ENCODE measurements around the gene TULP4. TPM values are rescaled to one million over a fixed set of nuclear protein-coding genes. Genes with fewer than 3 reads are reported as not detected.

TULP4 gene
- polyA plus RNA-seq, 2 donors: 3.5 to 7.6 TPM

- Histone ChIP-seq H3K27me3 (ENCODE audit: control insufficient read depth in 1 of 2, insufficient read depth in 2 of 2, low read length in 2 of 2) (no peaks in the 10 kb centered on the region), H3K36me3 (ENCODE audit: control insufficient read depth in 2 of 2, insufficient read depth in 2 of 2, low read length in 1 of 2) (peaks cover 0 to 2% of the 10 kb centered on the region in 2 donors), H3K4me1 (ENCODE audit: control insufficient read depth in 2 of 2, insufficient read depth in 2 of 2, low read length in 1 of 2) (peaks cover 2% of the 10 kb centered on the region in 2 donors), H3K9me3 (ENCODE audit: control insufficient read depth in 2 of 2, insufficient read depth in 1 of 2, low read depth in 1 of 2, low read length in 1 of 2) (no peaks in the 10 kb centered on the region), H3K4me3 (ENCODE audit: low read depth in 1 of 2, low read length in 2 of 2) (no peak overlapping the region), H3K27ac (ENCODE audit: low read depth in 2 of 2, low read length in 1 of 2) (peak overlapping the region in 1 of 2 donors; percentile 38)
- 61 to 69% methylated on average over 11 of the region's 11 CpGs for WGBS, 2 donors
Observed at GRCh38 chr6:158322724-158323560, 10.7 kb downstream of the TULP4 start.

- WGBS, 2 donors: 77 to 81% methylated on average over 2 of the region's 2 CpGs
- H3K27ac ChIP-seq (ENCODE audit: low read depth in 2 of 2, low read length in 1 of 2): peak overlapping the region in 1 of 2 donors; percentile 38
- H3K36me3 ChIP-seq (ENCODE audit: control insufficient read depth in 2 of 2, insufficient read depth in 2 of 2, low read length in 1 of 2): peaks cover 0 to 2% of the 10 kb centered on the region in 2 donors
- H3K9me3 ChIP-seq (ENCODE audit: control insufficient read depth in 2 of 2, insufficient read depth in 1 of 2, low read depth in 1 of 2, low read length in 1 of 2): no peaks in the 10 kb centered on the region
- no peaks in the 10 kb centered on the region for H3K27me3 ChIP-seq (ENCODE audit: control insufficient read depth in 1 of 2, insufficient read depth in 2 of 2, low read length in 2 of 2)
- peaks cover 2% of the 10 kb centered on the region in 2 donors for H3K4me1 ChIP-seq (ENCODE audit: control insufficient read depth in 2 of 2, insufficient read depth in 2 of 2, low read length in 1 of 2)
- H3K4me3 ChIP-seq (ENCODE audit: low read depth in 1 of 2, low read length in 2 of 2): no peak overlapping the region
Observed at GRCh38 chr6:158323561-158323958, 11.3 kb downstream of the TULP4 start.

- H3K36me3 ChIP-seq (ENCODE audit: control insufficient read depth in 2 of 2, insufficient read depth in 2 of 2, low read length in 1 of 2): peaks cover 0 to 2% of the 10 kb centered on the region in 2 donors
- H3K9me3 ChIP-seq (ENCODE audit: control insufficient read depth in 2 of 2, insufficient read depth in 1 of 2, low read depth in 1 of 2, low read length in 1 of 2): no peaks in the 10 kb centered on the region
- H3K4me3 ChIP-seq (ENCODE audit: low read depth in 1 of 2, low read length in 2 of 2): no peak overlapping the region
- H3K4me1 ChIP-seq (ENCODE audit: control insufficient read depth in 2 of 2, insufficient read depth in 2 of 2, low read length in 1 of 2): peaks cover 2% of the 10 kb centered on the region in 2 donors
- WGBS, 2 donors: 83 to 84% methylated on average over 5 of the region's 5 CpGs
- no peaks in the 10 kb centered on the region for H3K27me3 ChIP-seq (ENCODE audit: control insufficient read depth in 1 of 2, insufficient read depth in 2 of 2, low read length in 2 of 2)
- no peak overlapping the region for H3K27ac ChIP-seq (ENCODE audit: low read depth in 2 of 2, low read length in 1 of 2)
Observed at GRCh38 chr6:158324136-158324535, 11.9 kb downstream of the TULP4 start.

DNA sequence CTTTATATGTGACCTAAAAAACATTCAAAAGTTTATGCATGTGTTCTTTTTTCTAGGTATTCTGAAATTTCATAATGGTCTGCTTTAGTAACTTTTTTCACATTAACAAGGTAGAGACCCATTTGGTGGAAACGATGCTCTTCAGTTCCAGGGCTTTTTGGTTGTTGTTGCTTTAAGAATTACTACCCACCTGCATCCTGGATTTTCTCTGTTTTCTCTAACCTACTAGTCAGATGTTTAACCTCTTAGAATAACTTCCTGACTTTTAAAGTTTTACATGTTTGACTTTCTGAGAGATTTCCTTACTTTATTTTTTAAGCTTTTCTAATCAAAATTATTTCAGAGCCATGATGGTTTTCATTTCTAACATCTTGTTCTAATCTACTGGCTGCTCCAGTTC is 14.9 kb downstream of the TULP4 start:
- Histone ChIP-seq H3K4me1 (ENCODE audit: control insufficient read depth in 2 of 2, insufficient read depth in 2 of 2, low read length in 1 of 2) (peaks cover 2% of the 10 kb centered on the region in 2 donors), H3K27ac (ENCODE audit: low read depth in 2 of 2, low read length in 1 of 2) (no peak overlapping the region), H3K9me3 (ENCODE audit: control insufficient read depth in 2 of 2, insufficient read depth in 1 of 2, low read depth in 1 of 2, low read length in 1 of 2) (peaks cover 0 to under 1% of the 10 kb centered on the region in 2 donors), H3K4me3 (ENCODE audit: low read depth in 1 of 2, low read length in 2 of 2) (no peak overlapping the region), H3K27me3 (ENCODE audit: control insufficient read depth in 1 of 2, insufficient read depth in 2 of 2, low read length in 2 of 2) (no peaks in the 10 kb centered on the region), H3K36me3 (ENCODE audit: control insufficient read depth in 2 of 2, insufficient read depth in 2 of 2, low read length in 1 of 2) (no peaks in the 10 kb centered on the region)
- 90 to 91% methylated on average over 1 of the region's 1 CpG for WGBS, 2 donors

- Histone ChIP-seq H3K27me3 (ENCODE audit: control insufficient read depth in 1 of 2, insufficient read depth in 2 of 2, low read length in 2 of 2) (no peaks in the 10 kb centered on the region), H3K27ac (ENCODE audit: low read depth in 2 of 2, low read length in 1 of 2) (no peak overlapping the region), H3K9me3 (ENCODE audit: control insufficient read depth in 2 of 2, insufficient read depth in 1 of 2, low read depth in 1 of 2, low read length in 1 of 2) (peaks cover 0 to 4% of the 10 kb centered on the region in 2 donors), H3K4me3 (ENCODE audit: low read depth in 1 of 2, low read length in 2 of 2) (no peak overlapping the region), H3K4me1 (ENCODE audit: control insufficient read depth in 2 of 2, insufficient read depth in 2 of 2, low read length in 1 of 2) (peaks cover 0 to 2% of the 10 kb centered on the region in 2 donors), H3K36me3 (ENCODE audit: control insufficient read depth in 2 of 2, insufficient read depth in 2 of 2, low read length in 1 of 2) (no peaks in the 10 kb centered on the region)
- 6 to 9% methylated on average over 1 of the region's 1 CpG for WGBS, 2 donors
Observed at GRCh38 chr6:158328952-158329351, 16.7 kb downstream of the TULP4 start.

GRCh38 chr6:158329531-158329930 is 17.3 kb downstream of the TULP4 start:
- H3K4me3 ChIP-seq (ENCODE audit: low read depth in 1 of 2, low read length in 2 of 2): no peak overlapping the region
- no peak overlapping the region for H3K27ac ChIP-seq (ENCODE audit: low read depth in 2 of 2, low read length in 1 of 2)
- 89 to 92% methylated on average over 1 of the region's 1 CpG for WGBS, 2 donors
- no peaks in the 10 kb centered on the region for H3K36me3 ChIP-seq (ENCODE audit: control insufficient read depth in 2 of 2, insufficient read depth in 2 of 2, low read length in 1 of 2)
- H3K27me3 ChIP-seq (ENCODE audit: control insufficient read depth in 1 of 2, insufficient read depth in 2 of 2, low read length in 2 of 2): no peaks in the 10 kb centered on the region
- H3K9me3 ChIP-seq (ENCODE audit: control insufficient read depth in 2 of 2, insufficient read depth in 1 of 2, low read depth in 1 of 2, low read length in 1 of 2): peaks cover 0 to 4% of the 10 kb centered on the region in 2 donors
- no peaks in the 10 kb centered on the region for H3K4me1 ChIP-seq (ENCODE audit: control insufficient read depth in 2 of 2, insufficient read depth in 2 of 2, low read length in 1 of 2)

DNA sequence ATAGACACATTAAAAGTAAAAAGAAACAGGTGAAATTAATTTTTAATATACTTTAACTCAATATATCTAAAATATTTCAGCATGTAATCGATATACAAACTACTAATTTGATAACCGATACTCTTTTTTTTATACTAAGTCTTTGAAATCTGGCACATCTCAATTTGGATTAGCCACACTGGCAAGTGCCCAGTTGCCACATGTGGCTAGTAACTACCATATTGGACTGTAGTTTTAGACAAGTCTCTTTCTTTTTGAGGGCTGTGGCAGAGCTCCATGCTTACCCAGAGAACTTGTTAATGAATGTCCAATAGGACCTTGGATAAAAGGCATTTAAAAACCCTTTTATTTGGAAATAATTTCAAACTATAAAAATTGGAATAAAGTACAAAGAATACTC is 17.8 kb downstream of the TULP4 start:
- Histone ChIP-seq H3K27ac (ENCODE audit: low read depth in 2 of 2, low read length in 1 of 2) (no peak overlapping the region), H3K27me3 (ENCODE audit: control insufficient read depth in 1 of 2, insufficient read depth in 2 of 2, low read length in 2 of 2) (no peaks in the 10 kb centered on the region), H3K9me3 (ENCODE audit: control insufficient read depth in 2 of 2, insufficient read depth in 1 of 2, low read depth in 1 of 2, low read length in 1 of 2) (peaks cover 0 to 4% of the 10 kb centered on the region in 2 donors), H3K36me3 (ENCODE audit: control insufficient read depth in 2 of 2, insufficient read depth in 2 of 2, low read length in 1 of 2) (no peaks in the 10 kb centered on the region), H3K4me1 (ENCODE audit: control insufficient read depth in 2 of 2, insufficient read depth in 2 of 2, low read length in 1 of 2) (no peaks in the 10 kb centered on the region), H3K4me3 (ENCODE audit: low read depth in 1 of 2, low read length in 2 of 2) (no peak overlapping the region)
- WGBS, 2 donors: 51 to 72% methylated on average over 2 of the region's 2 CpGs

- Histone ChIP-seq H3K27me3 (ENCODE audit: control insufficient read depth in 1 of 2, insufficient read depth in 2 of 2, low read length in 2 of 2) (no peaks in the 10 kb centered on the region), H3K4me3 (ENCODE audit: low read depth in 1 of 2, low read length in 2 of 2) (no peak overlapping the region), H3K4me1 (ENCODE audit: control insufficient read depth in 2 of 2, insufficient read depth in 2 of 2, low read length in 1 of 2) (no peaks in the 10 kb centered on the region), H3K36me3 (ENCODE audit: control insufficient read depth in 2 of 2, insufficient read depth in 2 of 2, low read length in 1 of 2) (no peaks in the 10 kb centered on the region), H3K27ac (ENCODE audit: low read depth in 2 of 2, low read length in 1 of 2) (no peak overlapping the region), H3K9me3 (ENCODE audit: control insufficient read depth in 2 of 2, insufficient read depth in 1 of 2, low read depth in 1 of 2, low read length in 1 of 2) (peaks cover 0 to 4% of the 10 kb centered on the region in 2 donors)
- 91 to 95% methylated on average over 2 of the region's 2 CpGs for WGBS, 2 donors
Observed at GRCh38 chr6:158332237-158332636, 20.0 kb downstream of the TULP4 start.

- Histone ChIP-seq H3K36me3 (ENCODE audit: control insufficient read depth in 2 of 2, insufficient read depth in 2 of 2, low read length in 1 of 2) (no peaks in the 10 kb centered on the region), H3K9me3 (ENCODE audit: control insufficient read depth in 2 of 2, insufficient read depth in 1 of 2, low read depth in 1 of 2, low read length in 1 of 2) (peaks cover 0 to 4% of the 10 kb centered on the region in 2 donors), H3K4me3 (ENCODE audit: low read depth in 1 of 2, low read length in 2 of 2) (no peak overlapping the region), H3K27ac (ENCODE audit: low read depth in 2 of 2, low read length in 1 of 2) (no peak overlapping the region), H3K4me1 (ENCODE audit: control insufficient read depth in 2 of 2, insufficient read depth in 2 of 2, low read length in 1 of 2) (no peaks in the 10 kb centered on the region), H3K27me3 (ENCODE audit: control insufficient read depth in 1 of 2, insufficient read depth in 2 of 2, low read length in 2 of 2) (no peaks in the 10 kb centered on the region)
- 99% methylated on average over 4 of the region's 4 CpGs for WGBS, 2 donors
Observed at GRCh38 chr6:158333094-158333493, 20.8 kb downstream of the TULP4 start.

- Histone ChIP-seq H3K4me3 (ENCODE audit: low read depth in 1 of 2, low read length in 2 of 2) (no peak overlapping the region), H3K36me3 (ENCODE audit: control insufficient read depth in 2 of 2, insufficient read depth in 2 of 2, low read length in 1 of 2) (no peaks in the 10 kb centered on the region), H3K27ac (ENCODE audit: low read depth in 2 of 2, low read length in 1 of 2) (no peak overlapping the region), H3K9me3 (ENCODE audit: control insufficient read depth in 2 of 2, insufficient read depth in 1 of 2, low read depth in 1 of 2, low read length in 1 of 2) (peaks cover 0 to 4% of the 10 kb centered on the region in 2 donors), H3K27me3 (ENCODE audit: control insufficient read depth in 1 of 2, insufficient read depth in 2 of 2, low read length in 2 of 2) (no peaks in the 10 kb centered on the region), H3K4me1 (ENCODE audit: control insufficient read depth in 2 of 2, insufficient read depth in 2 of 2, low read length in 1 of 2) (no peaks in the 10 kb centered on the region)
- WGBS, 2 donors: 94 to 100% methylated on average over 2 of the region's 2 CpGs
Observed at GRCh38 chr6:158334534-158334933, 22.3 kb downstream of the TULP4 start.
